Measurements from ENCODE around the gene ZNF302.

GRCh38 chr19:34676697-34677385 is 637 bp upstream of the ZNF302 start, which contains the start of gene SCGB2B2:
- TF ChIP-seq CTCF (IDR thresholded peaks at IDR 0.05) (peak in 1 of 3 donors; percentile 21), POLR2A (IDR thresholded peaks at IDR 0.05) (no peak), EP300 (IDR thresholded peaks at IDR 0.05) (no peak)
